Fibroblast of lung (primary cell): ENCODE results near the gene CHORDC1. TPM values are rescaled to one million over a fixed set of nuclear protein-coding genes. Genes with fewer than 3 reads are reported as not detected.

Experiments
- DNase-seq, 2 donors: peaks; one replicate each; pipeline versions ENCODE4 v3.0.0 to v3.0.0-alpha.2; 2010; ENCODE audit warnings: low read depth in 2 of 2
- H2AFZ ChIP-seq: 2 replicates; pipeline ENCODE4 v1.5.1; 2012; ENCODE audit warnings: low read length, control low read depth, inconsistent platforms
- H3K27ac ChIP-seq: 2 replicates; pipeline ENCODE4 v1.5.1; 2011; ENCODE audit warnings: low read length, control low read depth; ENCODE audit not compliant: insufficient read depth
- H3K27me3 ChIP-seq: 2 replicates; pipeline ENCODE4 v1.5.1; 2011; ENCODE audit warnings: mild to moderate bottlenecking, low read length; ENCODE audit not compliant: control insufficient read depth, insufficient read depth
- H3K36me3 ChIP-seq: 2 replicates; pipeline ENCODE4 v1.5.1; 2011; ENCODE audit warnings: low read length; ENCODE audit not compliant: control insufficient read depth, insufficient read depth
- H3K4me1 ChIP-seq: 2 replicates; pipeline ENCODE4 v1.5.1; 2011; ENCODE audit warnings: low read length; ENCODE audit not compliant: control insufficient read depth, insufficient read depth; ENCODE audit errors: extremely low read depth
- H3K4me2 ChIP-seq: 2 replicates; pipeline ENCODE4 v1.5.1; 2011; ENCODE audit warnings: low read length, control low read depth; ENCODE audit not compliant: insufficient read depth; ENCODE audit errors: extremely low read depth
- H3K4me3 ChIP-seq, 4 experiments: fragments of 200-600 bp in 1 of 4; sonication (generic) in 1 of 4; replicated peaks in 1 of 4; 2 replicates each; pipeline ENCODE4 v1.5.1; 2011 to 2016; ENCODE audit warnings: low read length in 4 of 4, low read depth in 3 of 4, mild to moderate bottlenecking in 3 of 4, control low read depth in 2 of 4, inconsistent platforms in 1 of 4, mixed read lengths in 1 of 4; ENCODE audit not compliant: insufficient read depth in 1 of 4; ENCODE audit errors: control extremely low read depth in 1 of 4
- H3K79me2 ChIP-seq: 2 replicates; pipeline ENCODE4 v1.5.1; 2012; ENCODE audit warnings: mild to moderate bottlenecking, low read length, inconsistent platforms; ENCODE audit not compliant: control insufficient read depth, insufficient read depth
- H3K9ac ChIP-seq: 2 replicates; pipeline ENCODE4 v1.5.1; 2011; ENCODE audit warnings: mild to moderate bottlenecking, low read length, control low read depth; ENCODE audit not compliant: insufficient read depth
- H3K9me3 ChIP-seq: 2 replicates; pipeline ENCODE4 v1.5.1; 2012; ENCODE audit warnings: low read depth, low read length; ENCODE audit not compliant: control insufficient read depth, insufficient read depth
- H4K20me1 ChIP-seq: 2 replicates; pipeline ENCODE4 v1.5.1; 2011; ENCODE audit warnings: low read length; ENCODE audit not compliant: control insufficient read depth, insufficient read depth; ENCODE audit errors: extremely low read depth
- CTCF ChIP-seq, 2 donors: IDR thresholded peaks in 1 of 2; conservative IDR thresholded peaks in 1 of 2; 1 replicate in 1 of 2; 2 replicates in 1 of 2; pipeline ENCODE4 v1.5.1; 2011 to 2012; ENCODE audit warnings: low read length in 2 of 2, control low read depth in 1 of 2, inconsistent platforms in 1 of 2, low read depth in 1 of 2, mild to moderate bottlenecking in 1 of 2
- EZH2 ChIP-seq: IDR thresholded peaks from 2 replicates; pipeline ENCODE4 v1.5.1; 2012; ENCODE audit warnings: low read length, control low read depth, mild to moderate bottlenecking; ENCODE audit errors: missing control alignments
- polyA plus RNA-seq, 2 donors: library from polyadenylated mRNA; depleted of rRNA in 1 of 2; stranded (reverse) in 1 of 2; unstranded in 1 of 2; fragments of >200 nt; gene quantifications; 2 replicates each; pipeline ENCODE4 v1.2.1, GENCODE V29; 2011 to 2012; ENCODE audit warnings: missing spikeins in 1 of 2
- total RNA-seq: library from RNA; depleted of rRNA; stranded (reverse); fragments of >200 nt; gene quantifications from 2 replicates; pipeline ENCODE4 v1.2.1, GENCODE V29; 2014

The CHORDC1 gene
- total and polyA plus RNA-seq, 2 donors (not counting 1 experiment from before 2014, with no cell fraction given) = 15.8 to 46.9 TPM

GRCh38 chr11:90179923-90180322, 42.9 kb downstream of the CHORDC1 start:
- no peaks in the 10 kb centered on the region for H3K9me3 ChIP-seq
- no peaks in the 10 kb centered on the region for H3K4me1 ChIP-seq
- no peak overlapping the region for H3K9ac ChIP-seq
- no peak overlapping the region for H2AFZ ChIP-seq
- H3K4me3 ChIP-seq = no peak overlapping the region
- H3K27ac ChIP-seq = no peak overlapping the region
- TF ChIP-seq CTCF (conservative IDR thresholded peaks at IDR 0.05 in 1 of 2, IDR thresholded peaks at IDR 0.05 in 1 of 2; ENCODE audit: low read depth in 1 of 2, low read length in 2 of 2) (no peak), EZH2 (no peak)
- no peaks in the 10 kb centered on the region for H4K20me1 ChIP-seq
- DNase-seq = no peak
- H3K79me2 ChIP-seq = no peaks in the 10 kb centered on the region
- H3K4me2 ChIP-seq = no peak overlapping the region
- no peaks in the 10 kb centered on the region for H3K27me3 ChIP-seq
- H3K36me3 ChIP-seq = no peaks in the 10 kb centered on the region

DNA sequence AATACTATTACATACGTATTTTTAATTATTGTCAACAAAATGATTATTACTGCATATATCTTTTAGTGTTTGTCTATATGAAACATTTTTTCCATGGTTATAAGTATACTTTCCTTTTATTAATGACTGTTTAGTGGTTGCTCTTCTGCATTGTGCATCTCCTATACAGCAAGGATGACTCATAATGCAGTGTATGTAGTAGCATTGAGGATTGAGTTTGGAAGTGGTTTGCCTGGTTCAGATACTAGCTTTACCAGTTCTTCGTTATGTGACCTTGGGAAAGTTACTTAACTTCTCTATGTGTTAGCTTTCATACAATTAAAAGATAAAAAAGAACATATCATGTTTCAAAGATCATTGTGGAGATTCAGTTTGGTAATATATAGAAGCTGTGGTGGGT, 44.1 kb downstream of the CHORDC1 start:
- DNase-seq = no peak
- no peak overlapping the region for H3K4me2 ChIP-seq
- H3K27me3 ChIP-seq = no peaks in the 10 kb centered on the region
- H3K4me3 ChIP-seq = no peak overlapping the region
- no peaks in the 10 kb centered on the region for H3K4me1 ChIP-seq
- no peaks in the 10 kb centered on the region for H3K79me2 ChIP-seq
- no peak overlapping the region for H3K9ac ChIP-seq
- H2AFZ ChIP-seq = no peak overlapping the region
- H3K27ac ChIP-seq = no peak overlapping the region
- no peak for TF ChIP-seq EZH2
- no peak for TF ChIP-seq CTCF (conservative IDR thresholded peaks at IDR 0.05 in 1 of 2, IDR thresholded peaks at IDR 0.05 in 1 of 2; ENCODE audit: low read depth in 1 of 2, low read length in 2 of 2)
- no peaks in the 10 kb centered on the region for H3K36me3 ChIP-seq
- no peaks in the 10 kb centered on the region for H3K9me3 ChIP-seq
- H4K20me1 ChIP-seq = no peaks in the 10 kb centered on the region

DNA sequence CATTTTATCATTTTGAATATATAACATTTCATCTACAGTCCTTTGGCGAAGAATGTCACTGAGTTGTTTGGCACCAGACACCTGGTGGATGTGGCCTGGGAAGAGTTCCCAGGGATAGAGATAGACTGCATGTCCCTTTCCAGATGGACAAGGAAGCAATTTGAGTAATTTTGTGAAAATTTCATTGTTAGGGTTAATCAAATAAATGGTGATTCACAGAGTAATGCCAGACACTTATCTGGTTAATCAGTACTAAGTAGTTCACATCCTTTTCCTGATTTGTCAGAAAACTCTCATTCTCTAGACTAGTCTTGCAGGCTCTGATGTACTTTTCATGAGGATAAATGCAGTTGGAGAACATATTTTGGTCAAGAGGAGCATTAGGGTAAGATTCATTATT, 46.8 kb downstream of the CHORDC1 start:
- H3K9ac ChIP-seq = no peak overlapping the region
- DNase-seq = no peak
- H3K9me3 ChIP-seq = no peaks in the 10 kb centered on the region
- TF ChIP-seq EZH2 = no peak
- no peak for TF ChIP-seq CTCF (conservative IDR thresholded peaks at IDR 0.05 in 1 of 2, IDR thresholded peaks at IDR 0.05 in 1 of 2; ENCODE audit: low read depth in 1 of 2, low read length in 2 of 2)
- H3K79me2 ChIP-seq = no peaks in the 10 kb centered on the region
- no peaks in the 10 kb centered on the region for H3K36me3 ChIP-seq
- H3K27me3 ChIP-seq = no peaks in the 10 kb centered on the region
- no peaks in the 10 kb centered on the region for H3K4me1 ChIP-seq
- no peaks in the 10 kb centered on the region for H4K20me1 ChIP-seq
- H3K4me2 ChIP-seq = no peak overlapping the region
- H2AFZ ChIP-seq = no peak overlapping the region
- H3K27ac ChIP-seq = no peak overlapping the region
- H3K4me3 ChIP-seq = no peak overlapping the region
